Activated CD4-positive, alpha-beta T cell treated with anti-CD3 and anti-CD28 coated beads, Interleukin-2, amount 10 ng/mL, durations not matched to agents 24 days and 14 days (primary cell): ENCODE results near the gene RAB4B. TPM values are rescaled to one million over a fixed set of nuclear protein-coding genes. Genes with fewer than 3 reads are reported as not detected.
A peak's percentile ranks its signal among the peaks of the same experiment; 100 is the strongest.
"Not testable (repeated sequence)": the region's sequence is repeated elsewhere in the genome, so short reads cannot be mapped to it uniquely, and the experiment has no call there.

Experiments
- DNase-seq: peaks from one replicate; pipeline ENCODE4 v3.0.0; 2022
- H3K27ac Mint-ChIP-seq: one replicate; pipeline ENCODE4 v1.8.0; 2022; ENCODE audit warnings: mild to moderate bottlenecking, mixed read lengths
- H3K27me3 Mint-ChIP-seq: one replicate; pipeline ENCODE4 v1.8.0; 2022; ENCODE audit warnings: mixed read lengths
- H3K36me3 Mint-ChIP-seq: one replicate; pipeline ENCODE4 v1.8.0; 2022; ENCODE audit warnings: low read depth, mild to moderate bottlenecking, mixed read lengths
- H3K4me1 Mint-ChIP-seq: one replicate; pipeline ENCODE4 v1.8.0; 2021; ENCODE audit warnings: mixed read lengths
- H3K4me3 Mint-ChIP-seq: one replicate; pipeline ENCODE4 v1.8.0; 2022; ENCODE audit warnings: mild to moderate bottlenecking, moderate library complexity, mixed read lengths
- H3K9me3 Mint-ChIP-seq: one replicate; pipeline ENCODE4 v1.8.0; 2021; ENCODE audit warnings: mixed read lengths
- intact Hi-C: fragments of 100-400 bp; cut with micrococcal nuclease; formaldehyde crosslinking; loops from one replicate; pipeline ENCODE4 v1.15.1; 2023
- total RNA-seq: library from RNA; stranded (reverse); gene quantifications from 2 replicates; pipeline ENCODE4 v1.2.3, GENCODE V29; 2022

The RAB4B gene
- total RNA-seq, 1 donor from 2014 or later: 36.3 TPM

GRCh38 chr19:40807147-40808020 is 29.3 kb downstream of the RAB4B start:
- intact Hi-C loops: loop anchor here (2.0 kb wide), 1 partner anchor 57 kb away; the partner anchor contains the start of genes ACTMAP and SNRPA
- Mint-ChIP-seq H3K36me3 (peaks cover 46% of the 10 kb centered on the region), H3K27me3 (peaks cover 7% of the 10 kb centered on the region)

GRCh38 chr19:40808021-40808325 is 29.9 kb downstream of the RAB4B start:
- peaks cover 69% of the 10 kb centered on the region for H3K4me1 Mint-ChIP-seq
- no peaks in the 10 kb centered on the region for H3K9me3 Mint-ChIP-seq
- no peak for DNase-seq
- intact Hi-C loops: no loop called here
- peaks cover 40% of the 10 kb centered on the region for H3K36me3 Mint-ChIP-seq
- peak overlapping the region; percentile 57 for H3K4me3 Mint-ChIP-seq
- H3K27me3 Mint-ChIP-seq: peaks cover 12% of the 10 kb centered on the region
- H3K27ac Mint-ChIP-seq: peak overlapping the region; percentile 78

More at GRCh38 chr19:40807147-40808020, 29.3 kb downstream of the RAB4B start:
- H3K27ac Mint-ChIP-seq: peak overlapping the region; percentile 89
- peaks cover 73% of the 10 kb centered on the region for H3K4me1 Mint-ChIP-seq
- peak; percentile 70 for DNase-seq
- no peaks in the 10 kb centered on the region for H3K9me3 Mint-ChIP-seq
- peak overlapping the region; percentile 77 for H3K4me3 Mint-ChIP-seq

GRCh38 chr19:40808497-40808896 is 30.4 kb downstream of the RAB4B start:
- no peak for DNase-seq
- Mint-ChIP-seq H3K4me1 (peaks cover 63% of the 10 kb centered on the region), H3K36me3 (peaks cover 39% of the 10 kb centered on the region), H3K4me3 (no peak overlapping the region), H3K27me3 (peaks cover 12% of the 10 kb centered on the region), H3K27ac (no peak overlapping the region), H3K9me3 (no peaks in the 10 kb centered on the region)
- intact Hi-C loops: no loop called here

- Mint-ChIP-seq H3K27me3 (peaks cover 21% of the 10 kb centered on the region), H3K9me3 (no peaks in the 10 kb centered on the region), H3K27ac (no peak overlapping the region), H3K36me3 (peaks cover 32% of the 10 kb centered on the region), H3K4me1 (peaks cover 57% of the 10 kb centered on the region), H3K4me3 (peak overlapping the region; percentile 48)
- intact Hi-C loops: no loop called here
- DNase-seq: no peak
These were observed 31.5 kb downstream of the RAB4B start for GRCh38 chr19:40809358-40810086.

- intact Hi-C loops: no loop called here
- H3K4me3 Mint-ChIP-seq: peak overlapping the region; percentile 48
- H3K9me3 Mint-ChIP-seq: no peaks in the 10 kb centered on the region
- peaks cover 27% of the 10 kb centered on the region for H3K36me3 Mint-ChIP-seq
- H3K4me1 Mint-ChIP-seq: peaks cover 50% of the 10 kb centered on the region
- H3K27ac Mint-ChIP-seq: no peak overlapping the region
- DNase-seq: no peak
- H3K27me3 Mint-ChIP-seq: peaks cover 26% of the 10 kb centered on the region
These were observed 32.1 kb downstream of the RAB4B start for GRCh38 chr19:40810160-40810559.

- peaks cover 27% of the 10 kb centered on the region for H3K36me3 Mint-ChIP-seq
- H3K4me1 Mint-ChIP-seq: peaks cover 44% of the 10 kb centered on the region
- intact Hi-C loops, H3K9me3 Mint-ChIP-seq: not testable (repeated sequence)
- peak overlapping the region; percentile 82 for H3K27ac Mint-ChIP-seq
- peak; percentile 90 for DNase-seq
- H3K4me3 Mint-ChIP-seq: peak overlapping the region; percentile 96
- peaks cover 27% of the 10 kb centered on the region for H3K27me3 Mint-ChIP-seq
These were observed 32.8 kb downstream of the RAB4B start for GRCh38 chr19:40810649-40811408.

GRCh38 chr19:40811478-40812341 is 33.7 kb downstream of the RAB4B start:
- Mint-ChIP-seq H3K27me3 (peaks cover 30% of the 10 kb centered on the region), H3K4me1 (peaks cover 37% of the 10 kb centered on the region), H3K9me3 (no peaks in the 10 kb centered on the region), H3K36me3 (peaks cover 26% of the 10 kb centered on the region), H3K4me3 (peak overlapping the region; percentile 96), H3K27ac (peak overlapping the region; percentile 65)
- DNase-seq: peak; percentile 67
- intact Hi-C loops: no loop called here

GRCh38 chr19:40812571-40812970 is 34.5 kb downstream of the RAB4B start:
- H3K27ac Mint-ChIP-seq, H3K9me3 Mint-ChIP-seq, DNase-seq, intact Hi-C loops: not testable (repeated sequence)
- H3K36me3 Mint-ChIP-seq: peaks cover 19% of the 10 kb centered on the region
- H3K4me3 Mint-ChIP-seq: peak overlapping the region; percentile 96
- peaks cover 30% of the 10 kb centered on the region for H3K27me3 Mint-ChIP-seq
- H3K4me1 Mint-ChIP-seq: peaks cover 29% of the 10 kb centered on the region

GRCh38 chr19:40813182-40813581 is 35.1 kb downstream of the RAB4B start:
- DNase-seq: no peak
- Mint-ChIP-seq H3K27ac (no peak overlapping the region), H3K36me3 (peaks cover 14% of the 10 kb centered on the region), H3K4me1 (peaks cover 27% of the 10 kb centered on the region), H3K9me3 (no peaks in the 10 kb centered on the region), H3K4me3 (no peak overlapping the region), H3K27me3 (peaks cover 31% of the 10 kb centered on the region)
- intact Hi-C loops: no loop called here

GRCh38 chr19:40815223-40815622 is 37.2 kb downstream of the RAB4B start:
- H3K4me1 Mint-ChIP-seq: peaks cover 34% of the 10 kb centered on the region
- H3K36me3 Mint-ChIP-seq: peaks cover 4% of the 10 kb centered on the region
- peaks cover 31% of the 10 kb centered on the region for H3K27me3 Mint-ChIP-seq
- DNase-seq: no peak
- intact Hi-C loops: no loop called here
- no peak overlapping the region for H3K27ac Mint-ChIP-seq
- H3K4me3 Mint-ChIP-seq: no peak overlapping the region
- H3K9me3 Mint-ChIP-seq: no peaks in the 10 kb centered on the region

GRCh38 chr19:40818480-40819399 is 40.7 kb downstream of the RAB4B start:
- not testable (repeated sequence) for H3K36me3 Mint-ChIP-seq, H3K9me3 Mint-ChIP-seq
- H3K27me3 Mint-ChIP-seq: peaks cover 17% of the 10 kb centered on the region
- peak overlapping the region; percentile 70 for H3K4me3 Mint-ChIP-seq
- H3K4me1 Mint-ChIP-seq: peaks cover 19% of the 10 kb centered on the region
- intact Hi-C loops: loop anchor here (1.0 kb wide), 1 partner anchor 156 kb away; no protein-coding TSS in a partner anchor
- peak overlapping the region; percentile 68 for H3K27ac Mint-ChIP-seq
- peak; percentile 90 for DNase-seq
